ENCODE data around the gene EPHA3. TPM values are rescaled to one million over a fixed set of nuclear protein-coding genes. Genes with fewer than 3 reads are reported as not detected.

The EPHA3 gene
- total and polyA plus RNA-seq, 8 donors = 0.29 to 33.9 (median 0.81) TPM

DNA sequence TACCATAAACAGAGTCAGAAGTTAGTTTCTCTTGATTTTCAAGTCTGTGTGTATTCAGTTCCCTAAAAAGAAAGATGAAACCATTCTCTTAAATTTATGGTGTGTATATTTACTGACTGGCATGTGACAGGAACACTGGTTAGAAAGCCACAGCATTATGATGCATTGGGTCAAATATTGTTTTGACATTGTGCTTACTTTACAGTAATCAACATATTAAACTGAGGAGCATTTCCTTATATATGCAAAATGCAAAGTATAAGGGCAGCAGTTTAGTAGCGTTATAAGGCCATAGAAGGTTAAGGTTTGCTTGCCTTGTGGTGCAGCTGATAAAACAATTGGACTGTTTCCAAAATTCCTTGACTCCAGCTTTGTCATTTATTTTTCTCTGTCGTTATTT, 72.9 kb downstream of the EPHA3 start:
- TF ChIP-seq POLR2AphosphoS5 (IDR thresholded peaks at IDR 0.05) = peak in 1 of 3 donors; percentile 26
- TF ChIP-seq, protein P1, sequence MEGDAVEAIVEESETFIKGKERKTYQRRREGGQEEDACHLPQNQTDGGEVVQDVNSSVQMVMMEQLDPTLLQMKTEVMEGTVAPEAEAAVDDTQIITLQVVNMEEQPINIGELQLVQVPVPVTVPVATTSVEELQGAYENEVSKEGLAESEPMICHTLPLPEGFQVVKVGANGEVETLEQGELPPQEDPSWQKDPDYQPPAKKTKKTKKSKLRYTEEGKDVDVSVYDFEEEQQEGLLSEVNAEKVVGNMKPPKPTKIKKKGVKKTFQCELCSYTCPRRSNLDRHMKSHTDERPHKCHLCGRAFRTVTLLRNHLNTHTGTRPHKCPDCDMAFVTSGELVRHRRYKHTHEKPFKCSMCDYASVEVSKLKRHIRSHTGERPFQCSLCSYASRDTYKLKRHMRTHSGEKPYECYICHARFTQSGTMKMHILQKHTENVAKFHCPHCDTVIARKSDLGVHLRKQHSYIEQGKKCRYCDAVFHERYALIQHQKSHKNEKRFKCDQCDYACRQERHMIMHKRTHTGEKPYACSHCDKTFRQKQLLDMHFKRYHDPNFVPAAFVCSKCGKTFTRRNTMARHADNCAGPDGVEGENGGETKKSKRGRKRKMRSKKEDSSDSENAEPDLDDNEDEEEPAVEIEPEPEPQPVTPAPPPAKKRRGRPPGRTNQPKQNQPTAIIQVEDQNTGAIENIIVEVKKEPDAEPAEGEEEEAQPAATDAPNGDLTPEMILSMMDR (IDR thresholded peaks at IDR 0.05) = no peak
- Histone ChIP-seq H3K36me3 (no peaks in the 10 kb centered on the region), H3K27ac (no peak overlapping the region), H3K27me3 (no peaks in the 10 kb centered on the region), H3K4me3 (no peak overlapping the region), H3K4me1 (peaks cover 0 to 18% (median 7%) of the 10 kb centered on the region in 4 donors), H3K9me3 (no peaks in the 10 kb centered on the region)
- WGBS, 5 donors = 11 to 17% (median 12%) methylated on average over 2 of the region's 2 CpGs
- intact Hi-C loops (cut with DNase I; ENCODE audit: low total_unique reads) = no loop called here
- DNase-seq = peak in 1 of 2 donors; percentile 37

DNA sequence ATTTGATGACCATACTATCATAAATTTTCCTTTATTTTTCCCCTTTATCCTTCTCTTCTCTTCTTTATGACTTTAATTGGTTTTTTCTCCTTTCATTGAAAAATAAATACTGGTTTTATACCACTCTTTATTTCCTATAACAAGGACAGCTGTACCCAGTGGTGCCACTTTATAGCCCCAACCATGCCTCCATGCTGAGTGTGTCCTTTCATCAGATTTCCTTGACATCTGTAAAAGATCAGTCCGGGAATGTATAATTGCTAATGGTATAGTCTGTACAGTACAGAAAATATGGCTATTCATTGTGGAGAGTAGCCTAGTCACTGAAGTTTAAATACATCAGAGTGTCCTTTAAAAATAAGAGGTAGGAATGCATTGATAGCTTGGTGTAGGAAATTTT, 74.6 kb downstream of the EPHA3 start:
- no peak for DNase-seq
- TF ChIP-seq, protein P1 (IDR thresholded peaks at IDR 0.05) = no peak
- TF ChIP-seq POLR2AphosphoS5 (IDR thresholded peaks at IDR 0.05) (no peak), POLR2A (IDR thresholded peaks at IDR 0.05) (no peak), EP300 (IDR thresholded peaks at IDR 0.05) (no peak)
- H3K4me1 ChIP-seq = peaks cover 0 to 18% (median 7%) of the 10 kb centered on the region in 4 donors
- intact Hi-C loops (cut with DNase I; ENCODE audit: low total_unique reads) = no loop called here
- no peaks in the 10 kb centered on the region for H3K27me3 ChIP-seq
- H3K36me3 ChIP-seq = no peaks in the 10 kb centered on the region
- no peak overlapping the region for H3K4me3 ChIP-seq
- 94 to 100% (median 97%) methylated on average over 1 of the region's 1 CpG for WGBS, 5 donors
- no peaks in the 10 kb centered on the region for H3K9me3 ChIP-seq
- H3K27ac ChIP-seq = no peak overlapping the region

DNA sequence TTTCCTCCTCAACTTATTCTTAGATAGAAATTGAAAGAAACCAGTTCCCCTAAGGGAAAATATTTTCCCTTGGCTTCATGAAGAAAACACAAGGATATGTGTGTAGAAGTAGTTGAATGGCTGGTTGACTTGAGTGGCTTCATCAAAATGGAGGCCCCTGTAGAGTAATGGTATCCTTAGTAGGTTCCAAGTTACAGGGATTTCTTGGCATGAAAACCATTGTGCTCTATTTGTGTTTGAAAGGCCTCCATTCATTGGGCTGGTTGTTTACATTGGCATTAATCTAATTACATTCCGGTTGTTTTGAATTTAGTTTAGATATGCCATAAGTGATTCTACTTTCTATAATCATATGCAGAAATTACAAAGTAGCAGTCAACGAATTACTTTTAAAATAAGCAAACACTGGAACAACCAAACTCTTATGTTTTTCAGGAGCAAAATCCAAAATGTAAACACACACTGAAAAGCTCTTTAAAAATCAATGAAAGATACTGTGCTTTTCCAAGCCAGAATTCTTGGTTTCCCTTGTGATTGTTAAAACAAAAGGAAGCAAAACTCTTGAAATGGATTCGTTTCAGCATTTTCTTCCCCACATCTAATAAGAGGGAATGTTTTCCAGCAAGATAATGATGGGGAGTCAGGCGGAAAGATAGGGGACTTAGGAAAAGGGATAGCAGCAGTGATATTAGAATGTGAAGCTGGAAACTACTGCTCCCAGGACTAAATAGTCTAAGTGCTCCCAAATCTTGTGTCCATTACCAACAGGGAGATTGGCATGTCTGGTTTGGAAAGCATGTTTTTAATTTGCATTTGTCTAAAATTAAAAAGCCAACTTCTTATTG, 77.0 kb downstream of the EPHA3 start:
- peaks cover 0 to 18% (median 7%) of the 10 kb centered on the region in 4 donors for H3K4me1 ChIP-seq
- WGBS, 5 donors = 19 to 30% (median 26%) methylated on average over 4 of the region's 4 CpGs
- no peak for DNase-seq
- no peak overlapping the region for H3K4me3 ChIP-seq
- no peak overlapping the region for H3K27ac ChIP-seq
- TF ChIP-seq POLR2AphosphoS5 (IDR thresholded peaks at IDR 0.05) = no peak
- no peak for TF ChIP-seq POLR2A (IDR thresholded peaks at IDR 0.05)
- no peak for TF ChIP-seq EP300 (IDR thresholded peaks at IDR 0.05)
- TF ChIP-seq, protein P1 (IDR thresholded peaks at IDR 0.05) = no peak
- no peaks in the 10 kb centered on the region for H3K27me3 ChIP-seq
- no peaks in the 10 kb centered on the region for H3K9me3 ChIP-seq
- no peaks in the 10 kb centered on the region for H3K36me3 ChIP-seq
- intact Hi-C loops (cut with DNase I; ENCODE audit: low total_unique reads) = no loop called here

DNA sequence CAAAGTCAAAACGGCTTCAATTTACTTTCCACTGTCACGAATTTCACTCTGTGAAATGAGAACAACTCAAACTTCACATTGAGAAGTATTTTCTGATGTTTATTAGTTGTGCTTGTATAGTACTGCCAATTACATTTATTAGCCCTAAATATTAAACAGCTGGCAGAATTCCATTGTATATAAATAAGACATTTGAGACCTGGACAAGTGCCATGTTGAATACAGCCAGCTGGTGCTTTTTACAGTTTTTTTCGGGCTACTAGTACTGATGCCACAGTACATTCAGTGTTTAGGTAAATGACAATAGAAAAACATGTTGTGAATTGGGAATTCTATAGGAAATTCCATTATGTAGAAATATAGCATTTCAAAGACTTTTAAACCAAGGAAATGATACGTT, 79.0 kb downstream of the EPHA3 start:
- Histone ChIP-seq H3K4me1 (peaks cover 0 to 7% (median 3%) of the 10 kb centered on the region in 4 donors), H3K9me3 (no peaks in the 10 kb centered on the region), H3K36me3 (no peaks in the 10 kb centered on the region), H3K4me3 (no peak overlapping the region), H3K27ac (no peak overlapping the region), H3K27me3 (no peaks in the 10 kb centered on the region)
- 73 to 79% (median 74%) methylated on average over 4 of the region's 4 CpGs for WGBS, 5 donors
- no peak for DNase-seq
- intact Hi-C loops (cut with DNase I; ENCODE audit: low total_unique reads) = no loop called here
- no peak for TF ChIP-seq POLR2A (IDR thresholded peaks at IDR 0.05)
- TF ChIP-seq, protein P1 (IDR thresholded peaks at IDR 0.05) = no peak
- no peak for TF ChIP-seq EP300 (IDR thresholded peaks at IDR 0.05)
- TF ChIP-seq POLR2AphosphoS5 (IDR thresholded peaks at IDR 0.05) = no peak

All from stomach (tissue), 9 donors.